ENCODE data around the gene FUBP3. TPM values are rescaled to one million over a fixed set of nuclear protein-coding genes. Genes with fewer than 3 reads are reported as not detected.
A peak's percentile ranks its signal among the peaks of the same experiment; 100 is the strongest.

The FUBP3 gene
- total RNA-seq, 1 experiment from 2014 or later: 78.6 TPM

- no CpG with 5 or more reads among the region's 82 CpGs for WGBS (ENCODE audit: extremely low coverage, insufficient read length, low lambda C conversion rate)
- Histone ChIP-seq H3K4ac (ENCODE audit: low read depth, low read length) (no peak overlapping the region), H4K91ac (ENCODE audit: insufficient read length, low read depth, low read length) (no peak overlapping the region), H3K18ac (ENCODE audit: insufficient read length, low read depth, low read length) (no peak overlapping the region), H2AFZ (ENCODE audit: low read length) (no peak overlapping the region), H3K9ac (ENCODE audit: extremely low read depth, insufficient read length, low read length) (no peak overlapping the region), H3K79me2 (ENCODE audit: insufficient read depth, low read length) (no peaks in the 10 kb centered on the region), H2BK5ac (ENCODE audit: insufficient read length, low read length) (no peak overlapping the region), H3K79me1 (ENCODE audit: insufficient read depth, low read depth, low read length, poor library complexity, severe bottlenecking) (no peaks in the 10 kb centered on the region), H4K5ac (ENCODE audit: insufficient read length, low read depth, low read length) (no peak overlapping the region), H3K56ac (ENCODE audit: insufficient read length, low read depth, low read length) (no peak overlapping the region), H2BK20ac (ENCODE audit: low read depth, low read length, poor library complexity, severe bottlenecking) (no peak overlapping the region), H3K23ac (ENCODE audit: insufficient read length, low read depth, low read length) (no peak overlapping the region), H4K20me1 (ENCODE audit: control insufficient read depth, insufficient read depth, insufficient read length) (no peaks in the 10 kb centered on the region), H2BK12ac (ENCODE audit: insufficient read length, low read depth, low read length) (no peak overlapping the region), H3K27me3 (ENCODE audit: insufficient read depth, low read length) (peaks cover 87% of the 10 kb centered on the region), H3K4me1 (ENCODE audit: insufficient read depth, low read length) (no peaks in the 10 kb centered on the region; the same call in 1 of the 2 replicates), H3K4me2 (ENCODE audit: insufficient read depth, insufficient read length, low read length) (peak overlapping the region; percentile 2), H3T11ph (ENCODE audit: low read length) (no peak overlapping the region), H3K9me3 (ENCODE audit: control insufficient read depth, low read depth, low read length) (no peaks in the 10 kb centered on the region), H2BK15ac (ENCODE audit: low read depth, low read length) (no peak overlapping the region), H3K23me2 (ENCODE audit: insufficient read length, low read depth, low read length, poor library complexity, severe bottlenecking) (peaks cover 18% of the 10 kb centered on the region), H4K8ac (replicated peaks; ENCODE audit: insufficient read length, low read depth, low read length) (no peak overlapping the region), H3K14ac (ENCODE audit: insufficient read depth, low read length) (no peak overlapping the region; the same call in 1 of the 2 replicates), H2AK5ac (ENCODE audit: insufficient read length, low read length) (no peak overlapping the region), H2BK120ac (ENCODE audit: low read depth, low read length, poor library complexity, severe bottlenecking) (no peak overlapping the region), H3K27ac (ENCODE audit: insufficient read length, low read depth, low read length) (no peak overlapping the region)
- peaks cover 0 to 13% of the 10 kb centered on the region in 2 experiments; a peak in 3 of 5 replicates for H3K9me3 Mint-ChIP-seq
- peak; percentile 65 for DNase-seq
- peaks cover 8 to 28% of the 10 kb centered on the region in 2 experiments for H3K4me1 Mint-ChIP-seq
- no peak overlapping the region for H3K27ac Mint-ChIP-seq
- peaks cover 4 to 7% (median 5%) of the 10 kb centered on the region in 3 experiments; a peak in 4 of 7 replicates for H3K36me3 Mint-ChIP-seq (ENCODE audit: insufficient read depth in 1 of 3, low read depth in 3 of 3)
- H3K4me3 Mint-ChIP-seq: peak overlapping the region; percentile 44 to 83; a peak in 3 of 5 replicates
- H3K27me3 Mint-ChIP-seq (ENCODE audit: low read depth): peaks cover 100% of the 10 kb centered on the region
- TF ChIP-seq CTCF (conservative IDR thresholded peaks at IDR 0.05): no peak
Observed at GRCh38 chr9:130660683-130661450, 81.5 kb downstream of the FUBP3 start.

All from H9 (cell line).